ENCODE measurements around the gene GRIP2. TPM values are rescaled to one million over a fixed set of nuclear protein-coding genes. Genes with fewer than 3 reads are reported as not detected.

Gene GRIP2
- total RNA-seq, 1 experiment from 2014 or later: 4.0 TPM

DNA sequence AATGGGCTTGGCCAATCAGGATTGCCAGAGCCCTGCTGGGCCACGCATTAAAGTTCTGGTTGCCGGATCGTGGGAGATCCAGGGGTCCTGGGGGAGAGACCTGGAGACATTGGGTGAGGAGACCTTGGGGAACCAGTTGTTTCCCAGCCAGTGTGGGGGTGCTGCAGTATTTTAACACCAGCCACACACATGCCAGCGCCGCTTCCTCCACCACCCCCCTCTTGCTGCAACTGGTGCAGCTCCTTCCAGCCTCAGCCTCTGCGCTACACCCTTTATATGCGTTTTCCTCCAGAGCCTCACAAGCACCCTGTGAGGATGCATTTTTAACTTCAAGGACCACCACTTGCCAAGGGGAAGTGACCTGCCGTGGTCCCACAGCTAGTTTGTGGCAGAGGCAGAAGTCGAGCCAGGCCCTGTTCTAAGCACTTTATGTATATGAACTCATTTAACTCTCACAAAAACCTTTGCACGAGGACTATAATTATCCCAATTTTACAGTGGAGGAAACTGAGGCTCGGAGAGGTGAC is 29.4 kb upstream of the GRIP2 start:
- Histone ChIP-seq H3K27me3 (replicated peaks) (no peaks in the 10 kb centered on the region), H3K4me1 (replicated peaks) (peaks cover 15% of the 10 kb centered on the region), H3K4me3 (no peak overlapping the region), H3K36me3 (no peaks in the 10 kb centered on the region), H3K9me3 (replicated peaks) (no peaks in the 10 kb centered on the region), H3K27ac (no peak overlapping the region)
- DNase-seq (ENCODE audit: low read depth in 1 of 2, low spot score in 2 of 2): no peak

DNA sequence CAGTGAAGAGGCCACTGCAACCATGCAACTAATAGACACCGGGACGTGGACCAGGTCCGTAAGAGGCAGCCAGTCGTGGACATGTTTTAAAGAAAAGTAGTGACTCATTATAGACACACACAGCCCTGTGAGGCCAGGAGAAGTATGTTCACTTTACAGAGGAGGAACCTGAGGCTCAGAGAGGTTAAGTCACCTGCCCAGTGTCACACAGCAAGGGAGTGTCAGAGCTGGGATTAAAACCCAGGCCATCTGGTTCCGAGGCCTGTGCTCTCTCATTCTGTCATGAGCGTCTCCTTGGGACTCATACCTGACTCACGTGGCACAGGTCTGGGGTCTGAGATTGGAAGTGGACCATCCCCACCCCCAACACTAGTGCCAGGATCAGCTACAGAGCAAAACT is 28.1 kb upstream of the GRIP2 start:
- no peaks in the 10 kb centered on the region for H3K9me3 ChIP-seq (replicated peaks)
- no peaks in the 10 kb centered on the region for H3K27me3 ChIP-seq (replicated peaks)
- DNase-seq (ENCODE audit: low read depth in 1 of 2, low spot score in 2 of 2): no peak
- no peak overlapping the region for H3K4me3 ChIP-seq
- no peaks in the 10 kb centered on the region for H3K36me3 ChIP-seq
- peaks cover 15% of the 10 kb centered on the region for H3K4me1 ChIP-seq (replicated peaks)
- no peak overlapping the region for H3K27ac ChIP-seq

DNA sequence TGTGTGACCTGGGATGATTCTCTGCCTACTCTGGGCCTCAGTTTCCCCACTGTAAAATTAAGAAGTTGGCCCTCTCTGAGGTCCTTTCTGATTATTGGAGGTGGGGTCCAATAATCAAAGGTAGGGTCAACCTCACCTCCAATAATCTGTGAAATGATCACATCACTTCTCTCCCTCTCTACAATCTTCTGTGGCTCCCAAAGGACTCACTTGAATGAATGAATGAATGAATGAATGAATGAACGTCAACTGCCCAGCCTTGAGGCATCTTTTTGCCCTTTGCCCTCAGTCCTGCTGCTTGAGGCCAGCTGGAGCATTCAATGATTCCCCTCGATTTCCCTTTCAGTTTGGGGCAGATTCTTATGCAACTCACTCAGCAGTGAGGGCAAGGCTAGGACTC is 26.7 kb upstream of the GRIP2 start:
- Histone ChIP-seq H3K27ac (no peak overlapping the region), H3K9me3 (replicated peaks) (no peaks in the 10 kb centered on the region), H3K4me3 (no peak overlapping the region), H3K4me1 (replicated peaks) (peaks cover 15% of the 10 kb centered on the region), H3K36me3 (no peaks in the 10 kb centered on the region), H3K27me3 (replicated peaks) (no peaks in the 10 kb centered on the region)
- DNase-seq (ENCODE audit: low read depth in 1 of 2, low spot score in 2 of 2): no peak

GRCh38 chr3:14565868-14566588 is 25.9 kb upstream of the GRIP2 start:
- peaks cover 19% of the 10 kb centered on the region for H3K4me1 ChIP-seq (replicated peaks)
- H3K9me3 ChIP-seq (replicated peaks): no peaks in the 10 kb centered on the region
- peak; percentile 48 to 64 for DNase-seq (ENCODE audit: low read depth in 1 of 2, low spot score in 2 of 2)
- H3K36me3 ChIP-seq: no peaks in the 10 kb centered on the region
- H3K27me3 ChIP-seq (replicated peaks): no peaks in the 10 kb centered on the region
- H3K27ac ChIP-seq: no peak overlapping the region
- H3K4me3 ChIP-seq: no peak overlapping the region

DNA sequence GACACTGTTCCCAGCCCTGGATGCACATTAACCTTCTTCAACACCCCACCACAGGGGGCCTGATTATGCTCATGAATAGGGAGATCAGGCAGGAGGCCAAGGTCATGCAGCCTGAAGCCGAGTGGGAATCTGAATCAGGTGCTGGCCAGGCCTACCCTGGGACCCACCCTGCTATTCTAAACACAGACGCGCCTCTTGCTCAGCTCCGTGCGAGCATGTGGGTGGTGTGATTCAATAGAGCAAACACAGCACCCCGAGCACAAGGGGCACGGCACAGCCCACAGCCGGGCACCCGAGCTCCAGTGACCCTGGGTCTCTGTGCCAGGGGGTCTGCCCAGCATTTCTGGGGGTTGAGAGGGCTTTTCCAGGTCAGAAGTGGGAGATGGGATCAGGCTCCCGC is 24.6 kb upstream of the GRIP2 start:
- Histone ChIP-seq H3K27me3 (replicated peaks) (no peaks in the 10 kb centered on the region), H3K9me3 (replicated peaks) (no peaks in the 10 kb centered on the region), H3K36me3 (no peaks in the 10 kb centered on the region), H3K4me1 (replicated peaks) (peaks cover 21% of the 10 kb centered on the region), H3K4me3 (no peak overlapping the region), H3K27ac (no peak overlapping the region)
- no peak for DNase-seq (ENCODE audit: low read depth in 1 of 2, low spot score in 2 of 2)

DNA sequence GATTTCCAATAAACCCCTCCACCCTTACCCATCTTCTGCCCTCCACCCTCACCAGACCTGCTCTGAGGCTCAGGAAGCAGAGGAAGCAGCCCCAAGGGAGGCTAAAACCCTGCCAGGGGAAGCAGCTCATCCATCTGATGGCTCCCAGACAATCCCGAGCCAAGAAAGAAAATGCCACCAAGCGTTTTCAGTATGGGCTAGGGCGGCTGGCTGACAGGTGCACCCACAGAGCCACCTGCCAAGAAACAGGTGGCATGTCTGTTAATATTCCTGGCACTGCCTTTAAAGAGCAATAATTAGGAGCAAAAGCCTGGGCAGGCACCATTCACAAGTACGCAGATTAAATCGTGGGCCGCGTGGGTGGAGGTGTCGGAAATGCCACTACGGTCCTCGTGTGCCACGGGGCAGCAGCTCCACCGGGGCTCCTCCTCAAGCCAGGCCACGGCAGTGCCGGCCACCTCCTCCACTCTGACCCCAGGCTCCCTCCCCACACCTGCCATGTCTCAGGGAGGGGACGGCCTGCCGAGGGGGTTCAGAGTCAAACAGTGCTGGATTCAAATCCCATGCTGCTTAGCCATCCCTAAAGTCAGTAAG is 23.9 kb upstream of the GRIP2 start:
- DNase-seq (ENCODE audit: low read depth in 1 of 2, low spot score in 2 of 2): no peak
- Histone ChIP-seq H3K27me3 (replicated peaks) (no peaks in the 10 kb centered on the region), H3K36me3 (no peaks in the 10 kb centered on the region), H3K9me3 (replicated peaks) (no peaks in the 10 kb centered on the region), H3K4me3 (no peak overlapping the region), H3K27ac (no peak overlapping the region), H3K4me1 (replicated peaks) (peaks cover 21% of the 10 kb centered on the region)

DNA sequence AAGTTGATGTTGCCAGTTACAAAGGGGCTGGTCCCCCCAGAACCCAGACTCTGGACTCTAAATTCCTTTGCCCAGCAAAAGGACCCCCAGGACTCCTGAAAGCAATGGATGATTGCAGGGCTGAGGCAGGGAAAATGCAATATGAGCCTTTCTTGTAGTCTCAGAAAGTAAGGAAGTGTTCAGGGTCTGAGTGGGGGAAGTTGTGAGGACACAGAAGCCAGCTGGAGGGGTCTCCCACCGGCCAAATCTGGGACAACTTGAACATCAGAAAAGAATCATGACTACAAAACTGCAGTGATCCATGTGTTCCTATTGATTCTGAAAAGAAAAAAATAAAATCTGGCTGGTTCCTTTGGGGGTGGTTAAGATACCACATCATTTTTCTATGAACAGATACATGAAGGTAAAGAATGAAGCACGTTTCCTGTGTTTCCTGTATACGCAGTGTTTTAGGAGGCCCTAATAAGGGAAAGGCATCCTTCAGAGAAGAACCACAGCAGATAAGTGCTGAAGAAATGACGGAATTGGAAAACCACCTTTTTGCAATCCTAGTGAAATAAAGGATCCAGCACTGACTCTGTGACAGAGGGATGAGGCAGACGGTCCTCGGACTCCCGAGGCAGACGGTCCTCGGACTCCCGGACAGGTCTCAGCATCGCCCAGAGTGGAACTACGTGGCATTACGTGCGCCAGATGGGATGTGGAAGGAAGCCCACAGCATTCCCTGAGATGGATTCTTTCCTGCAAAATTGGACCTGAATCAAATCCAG is 22.2 kb upstream of the GRIP2 start:
- DNase-seq (ENCODE audit: low read depth in 1 of 2, low spot score in 2 of 2): no peak
- Histone ChIP-seq H3K27me3 (replicated peaks) (no peaks in the 10 kb centered on the region), H3K9me3 (replicated peaks) (no peaks in the 10 kb centered on the region), H3K4me1 (replicated peaks) (peaks cover 25% of the 10 kb centered on the region), H3K36me3 (no peaks in the 10 kb centered on the region), H3K27ac (no peak overlapping the region), H3K4me3 (no peak overlapping the region)

- Histone ChIP-seq H3K4me3 (no peak overlapping the region), H3K9me3 (replicated peaks) (no peaks in the 10 kb centered on the region), H3K27me3 (replicated peaks) (no peaks in the 10 kb centered on the region), H3K27ac (no peak overlapping the region), H3K36me3 (no peaks in the 10 kb centered on the region), H3K4me1 (replicated peaks) (peaks cover 25% of the 10 kb centered on the region)
- no peak for DNase-seq (ENCODE audit: low read depth in 1 of 2, low spot score in 2 of 2)
These were observed 21.2 kb upstream of the GRIP2 start for GRCh38 chr3:14561051-14561960.

DNA sequence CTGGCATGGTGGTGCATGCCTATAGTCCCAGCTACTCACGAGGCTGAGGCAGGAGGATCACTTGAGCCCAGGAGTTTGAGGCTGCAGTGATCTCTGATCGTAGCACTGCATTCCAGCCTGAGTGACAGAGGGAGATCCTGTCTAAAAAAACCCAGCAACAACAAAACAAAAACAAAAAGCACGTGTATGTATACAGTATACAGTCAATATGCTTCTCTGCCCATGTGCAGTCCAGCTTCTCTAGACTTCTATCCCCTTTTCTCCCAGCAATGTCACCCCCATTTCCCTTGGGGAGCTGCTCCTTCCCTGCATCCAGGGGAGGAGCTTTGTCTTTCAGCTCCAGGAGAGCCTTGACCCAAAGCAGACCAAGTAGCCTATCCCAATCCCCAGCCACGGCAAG is 20.0 kb upstream of the GRIP2 start:
- no peak overlapping the region for H3K4me3 ChIP-seq
- H3K36me3 ChIP-seq: no peaks in the 10 kb centered on the region
- H3K9me3 ChIP-seq (replicated peaks): no peaks in the 10 kb centered on the region
- peaks cover 27% of the 10 kb centered on the region for H3K4me1 ChIP-seq (replicated peaks)
- H3K27ac ChIP-seq: no peak overlapping the region
- no peak for DNase-seq (ENCODE audit: low read depth in 1 of 2, low spot score in 2 of 2)
- H3K27me3 ChIP-seq (replicated peaks): no peaks in the 10 kb centered on the region

DNA sequence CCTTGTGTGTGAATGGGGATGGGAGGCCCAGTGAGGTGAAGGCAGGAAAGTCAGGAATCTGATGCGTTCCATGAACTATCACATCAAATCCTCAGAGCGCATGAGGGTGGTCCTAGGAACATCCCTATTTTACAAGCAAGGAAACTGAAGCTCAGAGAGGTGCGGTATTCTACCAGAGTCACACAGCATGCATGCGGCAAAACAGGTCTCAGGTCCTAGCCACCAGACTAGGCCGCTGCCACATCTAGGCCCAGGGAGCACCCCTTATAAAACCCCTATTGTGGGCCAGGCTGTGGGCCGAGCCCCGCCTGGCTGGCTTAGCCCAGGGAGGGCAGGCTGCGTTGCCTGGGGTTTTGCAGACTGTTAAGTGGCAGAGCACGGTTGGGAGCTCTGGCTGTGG is 17.9 kb upstream of the GRIP2 start:
- Histone ChIP-seq H3K27ac (no peak overlapping the region), H3K36me3 (no peaks in the 10 kb centered on the region), H3K27me3 (replicated peaks) (no peaks in the 10 kb centered on the region), H3K4me3 (no peak overlapping the region), H3K9me3 (replicated peaks) (no peaks in the 10 kb centered on the region), H3K4me1 (replicated peaks) (peaks cover 27% of the 10 kb centered on the region)
- no peak for DNase-seq (ENCODE audit: low read depth in 1 of 2, low spot score in 2 of 2)

GRCh38 chr3:14555835-14556234 is 15.7 kb upstream of the GRIP2 start:
- no peak overlapping the region for H3K4me3 ChIP-seq
- no peak for DNase-seq (ENCODE audit: low read depth in 1 of 2, low spot score in 2 of 2)

GRCh38 chr3:14554715-14555114 is 14.6 kb upstream of the GRIP2 start:
- no peak overlapping the region for H3K27ac ChIP-seq
- peaks cover 24% of the 10 kb centered on the region for H3K4me1 ChIP-seq (replicated peaks)
- DNase-seq (ENCODE audit: low read depth in 1 of 2, low spot score in 2 of 2): no peak
- H3K27me3 ChIP-seq (replicated peaks): no peaks in the 10 kb centered on the region
- H3K4me3 ChIP-seq: no peak overlapping the region
- H3K36me3 ChIP-seq: no peaks in the 10 kb centered on the region
- no peaks in the 10 kb centered on the region; the same call in 1 of the 2 replicates for H3K9me3 ChIP-seq (replicated peaks)

More at GRCh38 chr3:14555835-14556234, 15.7 kb upstream of the GRIP2 start:
- no peaks in the 10 kb centered on the region for H3K27me3 ChIP-seq (replicated peaks)
- no peaks in the 10 kb centered on the region for H3K36me3 ChIP-seq
- H3K27ac ChIP-seq: no peak overlapping the region
- H3K4me1 ChIP-seq (replicated peaks): peaks cover 25% of the 10 kb centered on the region
- no peaks in the 10 kb centered on the region for H3K9me3 ChIP-seq (replicated peaks)

- no peaks in the 10 kb centered on the region for H3K36me3 ChIP-seq
- H3K4me3 ChIP-seq: no peak overlapping the region
- no peaks in the 10 kb centered on the region for H3K27me3 ChIP-seq (replicated peaks)
- H3K27ac ChIP-seq: no peak overlapping the region
- H3K4me1 ChIP-seq (replicated peaks): peaks cover 24% of the 10 kb centered on the region
- DNase-seq (ENCODE audit: low read depth in 1 of 2, low spot score in 2 of 2): no peak
- no peaks in the 10 kb centered on the region; the same call in 1 of the 2 replicates for H3K9me3 ChIP-seq (replicated peaks)
These were observed 13.7 kb upstream of the GRIP2 start for GRCh38 chr3:14553871-14554270.
